Dermis blood vessel endothelial cell (primary cell): Measurements from ENCODE around the gene PLEKHO2. TPM values are rescaled to one million over a fixed set of nuclear protein-coding genes. Genes with fewer than 3 reads are reported as not detected.
"Not testable (repeated sequence)": the region's sequence is repeated elsewhere in the genome, so short reads cannot be mapped to it uniquely, and the experiment has no call there.

Experiments used
- DNase-seq: peaks from one replicate; pipeline ENCODE4 v3.0.0; 2010
- total RNA-seq: library from RNA; depleted of rRNA; stranded (reverse); fragments of >200 nt; gene quantifications from 2 replicates; pipeline ENCODE4 v1.2.3, GENCODE V29; 2014

PLEKHO2 gene, protein sequence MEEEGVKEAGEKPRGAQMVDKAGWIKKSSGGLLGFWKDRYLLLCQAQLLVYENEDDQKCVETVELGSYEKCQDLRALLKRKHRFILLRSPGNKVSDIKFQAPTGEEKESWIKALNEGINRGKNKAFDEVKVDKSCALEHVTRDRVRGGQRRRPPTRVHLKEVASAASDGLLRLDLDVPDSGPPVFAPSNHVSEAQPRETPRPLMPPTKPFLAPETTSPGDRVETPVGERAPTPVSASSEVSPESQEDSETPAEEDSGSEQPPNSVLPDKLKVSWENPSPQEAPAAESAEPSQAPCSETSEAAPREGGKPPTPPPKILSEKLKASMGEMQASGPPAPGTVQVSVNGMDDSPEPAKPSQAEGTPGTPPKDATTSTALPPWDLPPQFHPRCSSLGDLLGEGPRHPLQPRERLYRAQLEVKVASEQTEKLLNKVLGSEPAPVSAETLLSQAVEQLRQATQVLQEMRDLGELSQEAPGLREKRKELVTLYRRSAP
- 61.3 and 65.9 TPM in 2 replicates for total RNA-seq

- DNase-seq: peak; percentile 95
Measured at GRCh38 chr15:64841344-64842095, at the start of gene PLEKHO2. TSS of gene PLEKHO2 (plus strand) at chr15:64841915. CDS start at chr15:64842017, 102 bp downstream.

- no peak for DNase-seq
Measured at GRCh38 chr15:64792282-64792681, 49.4 kb upstream of the PLEKHO2 start.

DNA sequence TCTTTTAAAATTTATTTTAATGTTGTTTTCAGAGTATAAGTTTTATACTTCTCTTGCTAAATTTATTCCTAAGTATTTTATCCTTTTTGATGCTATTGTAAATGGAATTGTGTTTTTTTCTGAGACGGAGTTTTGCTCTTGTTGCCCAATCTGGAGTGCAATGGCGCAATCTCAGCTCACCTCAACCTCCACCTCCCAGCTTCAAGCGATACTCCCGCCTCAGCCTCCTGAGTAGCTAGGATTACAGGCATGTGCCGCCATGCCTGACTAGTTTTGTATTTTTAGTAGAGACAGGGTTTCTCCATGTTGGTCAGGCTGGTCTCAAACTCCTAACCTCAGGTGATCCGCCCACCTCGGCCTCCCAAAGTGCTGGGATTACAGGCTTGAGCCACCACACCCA lies 46.4 kb upstream of the PLEKHO2 start:
- DNase-seq: not testable (repeated sequence)

DNA sequence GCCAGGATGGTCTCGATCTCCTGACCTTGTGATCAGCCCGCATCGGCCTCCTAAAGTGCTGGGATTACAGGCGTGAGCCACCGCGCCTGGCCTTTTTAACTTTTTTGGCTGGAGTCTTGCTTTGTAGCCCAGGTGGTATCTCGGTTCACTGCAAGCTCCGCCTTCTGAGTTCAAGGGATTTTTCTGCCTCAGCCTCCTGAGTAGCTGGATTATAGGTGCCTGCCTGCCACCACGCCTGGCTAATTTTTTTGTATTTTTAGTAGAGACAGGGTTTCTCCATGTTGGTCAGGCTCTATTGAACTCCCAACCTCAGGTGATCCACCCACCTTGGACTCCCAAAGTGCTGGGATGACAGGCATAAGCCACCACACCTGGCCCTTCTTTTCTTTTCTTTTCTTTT lies 45.8 kb upstream of the PLEKHO2 start:
- not testable (repeated sequence) for DNase-seq

- DNase-seq: not testable (repeated sequence)
Measured at GRCh38 chr15:64798905-64799304, 42.8 kb upstream of the PLEKHO2 start.

DNA sequence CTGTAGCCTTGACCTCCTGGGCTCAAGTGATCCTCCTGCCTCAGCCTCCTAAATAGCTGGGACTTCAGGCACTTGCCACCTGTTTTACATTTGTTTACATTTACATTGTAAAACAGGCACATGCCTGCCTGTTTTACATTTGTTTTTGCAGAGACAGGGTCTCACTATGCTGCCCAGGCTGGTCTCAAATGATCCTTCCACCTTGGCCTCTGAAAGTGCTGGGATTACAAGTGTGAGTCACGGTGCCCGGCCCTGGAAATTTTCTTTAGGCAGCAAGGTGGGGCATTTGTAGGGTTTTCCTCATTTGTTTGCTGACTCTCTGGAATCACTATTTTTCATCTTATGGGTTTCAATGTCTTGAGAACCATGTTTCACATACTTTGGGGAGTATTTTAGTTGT lies 41.2 kb upstream of the PLEKHO2 start:
- DNase-seq: no peak

DNA sequence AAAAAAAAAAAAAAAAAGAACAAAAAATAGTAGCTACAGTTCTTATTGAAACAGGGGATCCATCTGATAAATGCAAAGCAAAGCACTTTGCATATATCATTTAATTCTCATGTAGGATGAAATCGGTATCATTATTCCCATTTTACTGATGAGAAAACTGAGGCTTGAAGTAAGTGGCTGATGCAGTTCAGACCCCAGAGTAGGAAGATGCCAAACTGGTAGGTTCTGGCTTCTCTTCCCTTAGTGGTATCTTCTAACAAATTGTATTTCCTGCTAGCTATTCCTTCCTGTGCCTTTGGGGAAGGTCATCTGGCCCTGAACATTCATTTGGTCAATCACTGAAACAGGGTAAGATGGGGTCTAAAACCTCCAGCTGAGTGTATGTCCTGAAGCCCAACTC lies 38.2 kb upstream of the PLEKHO2 start:
- DNase-seq: no peak

DNA sequence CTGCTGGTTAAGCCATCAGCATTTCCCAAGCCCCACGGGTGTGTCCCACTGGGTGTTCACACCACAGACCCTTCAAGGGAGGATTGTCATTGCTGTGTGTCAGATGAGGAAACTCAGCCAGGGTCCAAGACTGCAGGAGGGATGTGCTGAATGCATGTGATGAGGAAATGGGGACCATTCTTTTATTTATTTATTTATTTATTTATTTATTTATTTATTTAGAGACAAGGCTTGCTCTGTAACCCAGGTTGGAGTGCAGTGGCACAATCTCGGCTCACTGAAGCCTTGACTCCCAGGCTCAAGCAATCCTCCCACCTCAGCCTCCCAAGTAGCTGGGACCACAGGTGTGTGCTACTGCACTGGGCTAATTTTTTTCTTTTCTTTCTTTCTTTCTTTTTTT lies 37.1 kb upstream of the PLEKHO2 start:
- no peak for DNase-seq

- DNase-seq: no peak
Measured at GRCh38 chr15:64806509-64806908, 35.2 kb upstream of the PLEKHO2 start.

- no peak for DNase-seq
Measured at GRCh38 chr15:64807051-64807749, 34.5 kb upstream of the PLEKHO2 start.

- no peak for DNase-seq
Measured at GRCh38 chr15:64807751-64808222, 33.9 kb upstream of the PLEKHO2 start.

GRCh38 chr15:64808785-64809453 lies 32.8 kb upstream of the PLEKHO2 start:
- DNase-seq: no peak

DNA sequence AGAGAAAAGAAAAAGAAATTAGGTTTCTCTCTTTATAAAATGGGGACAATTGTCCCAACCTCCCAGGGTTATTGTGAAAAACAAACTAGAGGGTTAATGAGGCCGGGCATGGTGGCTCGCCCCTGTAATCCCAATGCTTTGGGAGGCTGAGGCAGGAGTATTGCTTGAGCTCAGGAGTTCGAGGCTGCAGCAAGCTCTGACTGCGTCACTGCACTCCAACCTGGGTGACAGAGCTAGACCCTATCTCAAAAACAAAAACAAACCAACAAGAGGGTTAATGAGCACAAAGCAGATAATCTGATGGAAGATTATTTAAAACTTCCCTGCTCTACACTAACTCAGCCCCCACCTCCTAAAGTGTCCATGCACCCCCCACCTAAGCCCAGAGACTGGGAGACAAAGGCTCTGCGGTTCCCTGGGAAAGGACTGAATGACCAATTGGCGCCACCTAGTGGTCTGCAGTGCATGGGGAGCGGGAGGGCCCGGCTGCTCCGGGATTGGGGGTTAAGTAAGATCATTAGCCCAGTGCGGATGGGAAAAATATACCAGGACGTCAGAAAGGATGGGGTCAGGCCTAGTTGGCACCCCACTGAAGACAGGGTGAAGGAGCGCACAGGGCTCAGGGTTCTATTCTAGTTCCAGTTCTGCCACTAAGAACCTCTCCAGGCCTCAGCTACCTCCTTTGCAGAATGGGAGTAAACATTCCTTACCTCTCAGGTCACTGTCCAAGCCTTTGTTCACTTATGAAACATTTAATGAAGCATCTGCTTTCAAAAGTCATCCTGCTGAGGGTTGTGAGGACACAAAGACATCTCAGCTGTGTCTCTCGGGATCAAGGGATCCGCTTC lies 31.8 kb upstream of the PLEKHO2 start:
- DNase-seq: peak; percentile 83

GRCh38 chr15:64810497-64811326 lies 31.0 kb upstream of the PLEKHO2 start:
- DNase-seq: no peak

DNA sequence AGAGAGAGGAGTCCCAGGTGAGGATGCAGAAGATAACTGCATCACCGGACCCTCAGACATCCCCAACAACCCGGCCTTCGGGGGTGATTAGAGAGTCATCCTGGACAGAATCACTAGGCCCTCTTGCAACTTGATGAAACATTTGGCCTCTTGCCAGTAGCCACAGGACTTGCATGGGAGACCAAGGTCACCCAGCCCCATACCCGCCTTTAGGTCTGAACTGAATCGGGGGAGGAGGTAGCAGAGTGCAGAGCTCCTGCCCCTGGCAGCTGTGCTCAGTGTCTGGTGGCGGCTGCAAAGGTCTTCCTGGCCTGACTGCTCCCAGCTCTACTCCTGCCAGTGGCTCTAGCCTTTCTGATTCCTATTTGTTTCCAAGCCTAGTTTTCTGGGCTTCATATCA lies 28.6 kb upstream of the PLEKHO2 start:
- DNase-seq: peak; percentile 16

DNA sequence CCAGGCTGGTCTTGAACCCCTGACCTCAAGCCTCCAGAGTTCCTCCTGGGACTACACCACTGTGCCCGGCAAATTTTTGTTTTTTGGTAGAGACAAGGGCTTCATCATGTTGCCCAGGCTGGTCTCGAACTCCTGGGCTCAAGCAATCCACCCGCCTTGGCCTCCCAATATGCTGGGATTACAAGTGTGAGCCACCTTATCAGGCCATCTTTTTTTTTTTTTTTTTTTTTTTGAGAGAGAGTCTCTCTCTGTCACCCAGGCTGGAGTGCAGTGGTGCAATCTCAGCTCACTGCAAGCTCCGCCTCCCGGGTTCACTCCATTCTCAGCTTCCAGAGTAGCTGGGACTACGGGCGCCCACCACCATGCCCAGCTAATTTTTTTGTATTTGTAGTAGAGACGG lies 27.4 kb upstream of the PLEKHO2 start:
- DNase-seq: not testable (repeated sequence)

- DNase-seq: not testable (repeated sequence)
Measured at GRCh38 chr15:64814965-64815364, 26.8 kb upstream of the PLEKHO2 start.

- no peak for DNase-seq
Measured at GRCh38 chr15:64816452-64816851, 25.3 kb upstream of the PLEKHO2 start.

DNA sequence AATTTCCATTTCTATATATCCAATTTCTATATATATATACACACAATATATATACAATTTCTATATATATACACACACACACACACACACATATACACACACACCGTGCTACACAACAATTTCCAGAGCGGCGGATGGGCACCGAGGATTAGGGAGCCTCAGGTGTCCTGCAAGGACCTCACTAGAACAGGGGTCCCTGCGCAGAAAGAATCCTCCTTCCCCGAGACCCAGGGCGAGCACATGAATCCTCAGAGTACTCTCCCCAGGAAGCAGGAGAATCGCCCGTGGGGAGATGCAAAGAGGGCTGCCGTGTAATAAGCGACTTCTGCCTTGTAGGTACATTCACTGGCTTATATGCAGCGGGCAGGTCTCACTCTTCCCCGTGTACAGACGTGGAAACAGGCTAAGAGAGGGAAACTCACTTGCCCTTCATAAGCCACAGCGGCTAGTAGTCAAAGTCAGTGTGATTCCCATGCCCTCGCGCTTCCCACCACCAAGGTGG lies 16.7 kb upstream of the PLEKHO2 start:
- DNase-seq: peak; percentile 30
